GM12801 (cell line): Measurements from ENCODE around the gene MRPS16.

Experiments
- CTCF ChIP-seq: IDR thresholded peaks from one replicate; pipeline ENCODE4 v1.5.1; 2011; ENCODE audit warnings: control low read depth; ENCODE audit not compliant: insufficient read length; ENCODE audit errors: extremely low read depth

The MRPS16 gene

GRCh38 chr10:73218431-73219191 lies 33.8 kb downstream of the MRPS16 start:
- no peak for TF ChIP-seq CTCF

GRCh38 chr10:73217628-73218027 lies 34.8 kb downstream of the MRPS16 start:
- TF ChIP-seq CTCF, result no peak

GRCh38 chr10:73215749-73216148 lies 36.7 kb downstream of the MRPS16 start:
- TF ChIP-seq CTCF, result no peak

GRCh38 chr10:73211106-73211811 lies 41.2 kb downstream of the MRPS16 start:
- TF ChIP-seq CTCF, result no peak

GRCh38 chr10:73210395-73211105 lies 41.9 kb downstream of the MRPS16 start:
- TF ChIP-seq CTCF, result no peak

- no peak for TF ChIP-seq CTCF
Measured at GRCh38 chr10:73209705-73210104, 42.7 kb downstream of the MRPS16 start.

- no peak for TF ChIP-seq CTCF
Measured at GRCh38 chr10:73207883-73208282, 44.6 kb downstream of the MRPS16 start.
